GM03348 (cell line): ENCODE results near the gene AFAP1.

Source experiments
- DNase-seq: peaks from one replicate; pipeline ENCODE4 v3.0.0; 2012; ENCODE audit warnings: low spot score

The AFAP1 gene

DNA sequence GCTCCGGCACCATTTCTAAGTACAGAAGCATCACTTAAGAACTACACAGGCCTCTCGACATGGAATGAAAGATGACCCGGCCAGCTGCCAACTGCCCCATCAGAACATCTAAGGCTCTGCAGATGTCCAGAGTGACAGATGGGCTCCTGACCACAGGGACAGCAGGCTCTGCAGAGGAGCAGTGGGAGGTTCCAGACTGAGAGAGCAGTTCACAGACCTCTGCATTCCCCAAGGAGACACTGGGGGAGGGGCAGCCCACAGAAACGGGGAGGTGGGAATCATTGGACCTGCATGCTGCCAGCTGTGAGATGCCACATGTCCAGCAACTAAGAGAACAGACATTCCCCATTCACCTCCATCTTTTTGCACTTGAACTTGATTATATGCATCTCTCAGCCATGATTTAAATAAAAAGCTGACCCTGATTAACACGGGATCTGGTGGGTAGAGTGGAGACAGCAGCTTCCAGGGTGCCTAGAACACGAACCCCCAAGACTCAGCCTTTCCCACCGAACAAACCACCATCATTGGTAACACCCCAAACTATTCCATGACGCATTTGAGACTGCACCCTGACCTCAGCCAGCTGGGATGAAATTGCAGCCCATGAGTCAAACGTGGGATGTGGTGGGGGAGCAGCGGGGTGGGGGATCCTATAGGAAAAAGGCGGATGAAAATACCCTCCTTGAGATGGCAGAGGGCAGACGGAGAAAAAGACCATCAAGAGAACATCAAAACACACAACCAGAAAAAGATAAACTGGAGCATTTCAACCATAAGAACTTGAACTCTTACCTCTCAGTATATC, 47.2 kb downstream of the AFAP1 start:
- DNase-seq = no peak

DNA sequence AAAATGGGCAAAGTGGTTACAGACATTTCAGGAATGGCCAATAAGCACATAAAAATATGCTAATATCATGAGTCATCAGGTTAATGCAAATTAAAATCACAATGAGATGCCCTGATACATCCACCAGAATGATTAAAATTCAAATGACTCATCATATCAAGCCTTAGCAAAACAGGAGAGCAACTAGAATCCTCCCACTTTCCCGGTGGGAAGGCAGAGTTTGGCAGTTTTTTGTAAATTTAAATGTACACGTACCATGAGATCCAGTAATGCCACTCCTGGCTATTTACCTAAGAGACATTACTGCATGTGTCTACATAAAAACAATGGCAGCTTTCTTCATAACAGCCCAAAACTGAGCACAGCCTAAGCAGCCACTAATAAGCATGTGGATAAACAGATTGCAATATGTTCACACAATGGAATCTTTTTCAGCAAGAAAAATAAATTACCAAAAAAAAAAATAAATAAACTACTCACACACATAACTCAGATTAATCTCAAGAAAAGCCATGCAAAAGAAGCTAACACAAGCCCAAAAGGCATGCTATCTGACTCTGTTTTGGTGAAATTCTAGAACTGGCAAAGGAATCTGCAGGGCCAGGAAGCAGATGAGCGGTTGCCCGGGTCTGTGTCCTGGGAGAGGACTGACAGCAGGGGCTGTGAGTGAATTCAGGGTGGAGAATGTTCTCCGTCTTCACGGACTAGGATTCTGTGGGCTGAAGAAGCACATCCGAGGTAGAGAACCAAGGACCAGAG, 48.8 kb downstream of the AFAP1 start:
- DNase-seq = peak; percentile 72

GRCh38 chr4:7887436-7887835, 52.2 kb downstream of the AFAP1 start:
- no peak for DNase-seq

DNA sequence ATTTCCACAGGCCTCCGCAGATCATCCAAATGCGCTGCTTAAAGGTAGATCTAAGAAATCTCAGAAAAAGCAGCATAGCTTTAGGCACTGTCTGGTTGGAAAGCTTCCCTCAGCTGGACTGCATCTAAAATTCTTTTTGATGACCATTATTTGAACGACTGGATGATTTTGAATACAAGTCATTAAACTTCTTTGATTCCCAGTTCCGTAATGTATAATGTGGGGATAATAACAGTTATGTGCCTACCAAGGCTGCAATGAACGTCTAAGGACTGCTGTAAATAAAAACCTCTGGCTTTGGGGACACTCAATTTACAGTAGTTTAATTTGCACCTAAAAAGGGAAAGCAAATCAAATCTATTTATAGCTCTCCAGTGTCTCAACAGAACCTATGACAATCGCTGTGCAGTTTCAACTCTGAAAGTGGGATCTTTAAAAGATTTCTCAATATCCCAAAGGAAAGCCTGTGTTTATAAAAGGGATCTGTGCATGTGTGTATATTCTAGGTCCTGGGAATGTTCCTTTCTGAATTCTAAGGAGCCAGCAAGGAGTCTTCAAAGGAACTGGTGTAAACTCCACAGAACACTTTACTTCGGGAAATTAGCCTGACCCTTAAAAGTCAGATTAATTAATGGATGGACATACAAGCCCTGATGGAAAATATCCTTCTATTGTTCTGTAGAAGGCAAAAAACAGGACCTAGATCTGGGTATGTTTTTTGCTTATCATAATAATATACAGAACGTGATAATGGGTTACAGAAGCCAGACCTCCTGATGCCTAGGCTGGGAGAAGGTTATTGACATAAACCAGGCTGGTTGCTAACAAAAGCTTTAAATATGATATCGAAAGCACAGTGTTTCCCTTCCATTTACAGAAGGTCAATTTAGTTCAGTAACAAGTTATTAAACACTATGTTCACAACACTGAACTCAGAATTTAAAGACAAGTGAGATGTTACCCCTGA, 53.4 kb downstream of the AFAP1 start:
- no peak for DNase-seq

DNA sequence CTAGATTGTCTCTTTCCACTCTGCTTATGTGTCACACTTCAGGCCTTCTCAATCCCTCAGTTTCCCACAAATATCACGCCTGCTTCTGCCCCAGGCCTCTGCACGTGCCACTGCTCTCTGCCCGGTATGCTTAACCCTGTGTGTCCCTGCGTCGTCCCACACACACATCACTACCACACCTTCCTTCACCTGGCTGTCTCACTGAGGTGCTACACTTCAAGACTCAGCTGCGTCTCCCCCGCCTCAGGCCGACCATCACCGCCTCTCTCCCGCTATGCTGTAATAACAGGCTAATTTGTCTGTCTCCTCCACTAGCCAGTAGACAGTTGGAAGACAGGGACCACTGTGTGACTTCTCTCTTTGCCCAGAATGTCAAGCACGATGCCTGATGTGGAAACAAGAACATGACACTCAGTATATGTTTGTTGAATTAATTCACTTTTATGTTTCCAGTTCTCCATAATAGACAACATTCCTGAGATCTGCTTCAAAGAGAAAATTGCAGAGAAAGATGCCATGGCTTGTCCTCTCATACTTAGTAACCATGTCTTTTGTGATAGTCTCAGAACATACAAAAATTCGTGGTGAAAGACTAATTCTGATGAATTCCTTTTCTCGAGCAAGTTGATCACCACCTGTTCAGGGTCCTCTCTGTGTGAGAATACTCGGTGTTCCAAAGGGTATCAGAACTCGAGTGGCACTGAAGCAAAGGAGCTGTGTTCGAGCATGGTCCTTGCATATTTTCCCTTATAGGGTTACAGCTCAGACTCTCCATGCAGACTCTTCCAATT, 54.2 kb downstream of the AFAP1 start:
- DNase-seq = no peak

GRCh38 chr4:7880683-7881082, 59.0 kb downstream of the AFAP1 start:
- DNase-seq = no peak

DNA sequence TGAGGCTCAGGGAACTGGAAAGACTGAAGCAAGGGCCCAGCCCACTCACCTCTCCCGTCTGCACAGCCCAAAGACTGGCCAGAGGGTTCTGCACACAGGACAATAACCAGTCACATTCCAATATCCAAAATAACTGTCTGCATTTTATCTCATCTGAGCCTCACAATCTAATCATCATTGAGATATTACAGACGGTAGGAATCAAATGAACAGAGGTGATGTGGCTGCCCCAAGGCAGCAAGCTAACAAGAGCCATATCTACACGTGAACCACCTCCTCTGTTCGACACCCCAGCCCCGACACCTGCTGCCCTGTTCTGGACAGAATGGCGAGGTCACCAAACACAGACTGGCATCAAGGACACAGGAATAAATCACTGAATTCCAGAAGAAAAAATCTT, 60.5 kb downstream of the AFAP1 start:
- DNase-seq = no peak

- no peak for DNase-seq
Measured at GRCh38 chr4:7878323-7878722, 61.3 kb downstream of the AFAP1 start.

- no peak for DNase-seq
Measured at GRCh38 chr4:7877176-7877575, 62.5 kb downstream of the AFAP1 start.

DNA sequence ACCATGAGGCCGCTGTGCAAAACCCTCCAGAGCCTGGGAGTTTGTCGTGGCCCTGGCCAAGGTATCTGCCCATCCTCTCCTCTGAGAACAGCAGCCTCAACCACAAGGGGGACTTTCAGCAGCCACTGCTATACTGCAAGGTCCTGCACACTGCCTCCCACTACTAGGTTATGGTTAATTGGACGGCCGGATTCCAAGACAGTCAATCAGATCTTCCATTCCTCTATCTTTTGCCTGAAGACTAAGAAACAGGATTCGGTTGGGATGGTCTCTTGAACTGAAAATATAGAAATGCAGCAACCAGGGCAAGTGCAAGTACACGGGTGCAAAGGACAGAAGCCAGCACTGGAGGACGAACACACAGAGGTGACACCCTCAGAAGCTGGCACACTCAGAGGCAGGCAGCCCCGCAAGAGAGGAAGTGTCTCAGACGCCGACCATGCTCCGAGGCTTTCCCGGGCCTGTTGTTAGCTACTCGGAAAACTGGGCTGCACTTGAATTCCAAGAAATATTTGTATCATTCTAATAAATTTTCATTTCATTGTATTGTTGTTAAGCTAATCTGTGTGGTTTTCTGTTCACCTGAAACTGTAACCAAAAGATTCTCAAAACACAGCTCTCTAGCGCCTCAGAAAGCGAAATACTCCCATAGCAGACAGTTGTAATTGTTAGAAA, 63.3 kb downstream of the AFAP1 start:
- peak; percentile 60 for DNase-seq

DNA sequence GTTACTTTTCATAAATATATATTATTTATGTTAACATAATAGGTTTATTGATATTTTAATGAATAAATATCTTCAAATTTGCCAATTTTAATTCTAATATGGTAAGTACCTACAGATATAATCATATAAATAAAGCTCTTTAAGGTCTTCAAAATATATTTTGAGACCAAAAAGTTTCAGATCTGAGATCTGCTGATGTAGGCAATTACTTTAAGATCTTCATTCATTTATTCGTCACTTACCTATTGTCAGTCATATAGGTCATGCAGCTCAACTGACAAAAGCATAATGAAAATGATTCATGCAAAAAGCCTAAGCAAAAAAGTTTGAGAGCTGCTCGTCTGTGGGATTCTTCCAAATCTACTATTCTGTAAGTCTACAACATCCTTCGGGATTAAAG, 64.8 kb downstream of the AFAP1 start:
- no peak for DNase-seq

DNA sequence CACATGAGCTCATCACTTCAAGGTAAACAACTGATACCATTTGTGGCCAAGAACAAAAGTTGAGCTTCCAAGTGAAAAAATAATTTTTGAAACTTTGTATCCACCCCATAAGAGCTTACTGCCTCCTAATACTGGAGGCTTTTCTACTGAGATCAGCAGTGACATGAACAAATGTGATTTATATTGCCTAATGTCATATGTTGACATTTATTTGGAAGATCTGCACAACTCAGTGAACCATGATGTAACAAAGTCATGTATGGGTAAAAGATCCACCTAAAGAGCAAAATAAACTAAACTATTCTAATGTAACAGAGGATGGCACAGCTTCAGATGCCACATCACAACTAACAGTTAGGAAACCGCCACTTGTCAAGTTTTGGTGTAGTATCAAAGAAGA, 65.8 kb downstream of the AFAP1 start:
- no peak for DNase-seq

- DNase-seq = peak; percentile 74
Measured at GRCh38 chr4:7872264-7872771, 67.3 kb downstream of the AFAP1 start.

GRCh38 chr4:7871356-7871755, 68.3 kb downstream of the AFAP1 start:
- no peak for DNase-seq

DNA sequence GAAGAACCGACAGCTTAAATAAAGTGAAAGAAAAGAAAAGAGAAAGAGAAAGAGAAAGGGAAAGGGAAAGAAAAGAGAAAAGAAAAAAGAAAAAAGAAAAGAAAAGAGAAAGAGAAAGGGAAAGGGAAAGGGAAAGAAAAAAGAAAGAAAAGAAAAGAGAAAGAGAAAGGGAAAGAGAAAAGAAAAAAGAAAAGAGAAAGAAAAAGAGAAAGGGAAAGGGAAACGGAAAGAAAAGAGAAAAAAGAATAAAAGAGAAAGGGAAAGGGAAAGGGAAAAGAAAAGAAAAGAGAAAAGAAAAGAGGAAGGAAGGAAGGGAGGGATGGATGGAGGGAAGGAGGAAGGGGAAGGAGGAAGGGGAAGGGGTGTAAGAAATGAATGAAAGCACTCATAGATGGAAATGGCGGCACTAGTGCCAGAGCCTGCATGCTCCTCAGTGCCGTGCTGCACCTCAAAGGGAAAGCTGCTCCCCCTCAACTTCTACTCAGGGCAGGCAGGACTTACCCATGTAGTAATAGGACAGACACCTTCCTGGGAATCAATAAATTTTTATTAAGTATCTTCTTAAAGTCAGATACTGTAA, 70.7 kb downstream of the AFAP1 start:
- no peak for DNase-seq

- no peak for DNase-seq
Measured at GRCh38 chr4:7868436-7868775, 71.3 kb downstream of the AFAP1 start.

DNA sequence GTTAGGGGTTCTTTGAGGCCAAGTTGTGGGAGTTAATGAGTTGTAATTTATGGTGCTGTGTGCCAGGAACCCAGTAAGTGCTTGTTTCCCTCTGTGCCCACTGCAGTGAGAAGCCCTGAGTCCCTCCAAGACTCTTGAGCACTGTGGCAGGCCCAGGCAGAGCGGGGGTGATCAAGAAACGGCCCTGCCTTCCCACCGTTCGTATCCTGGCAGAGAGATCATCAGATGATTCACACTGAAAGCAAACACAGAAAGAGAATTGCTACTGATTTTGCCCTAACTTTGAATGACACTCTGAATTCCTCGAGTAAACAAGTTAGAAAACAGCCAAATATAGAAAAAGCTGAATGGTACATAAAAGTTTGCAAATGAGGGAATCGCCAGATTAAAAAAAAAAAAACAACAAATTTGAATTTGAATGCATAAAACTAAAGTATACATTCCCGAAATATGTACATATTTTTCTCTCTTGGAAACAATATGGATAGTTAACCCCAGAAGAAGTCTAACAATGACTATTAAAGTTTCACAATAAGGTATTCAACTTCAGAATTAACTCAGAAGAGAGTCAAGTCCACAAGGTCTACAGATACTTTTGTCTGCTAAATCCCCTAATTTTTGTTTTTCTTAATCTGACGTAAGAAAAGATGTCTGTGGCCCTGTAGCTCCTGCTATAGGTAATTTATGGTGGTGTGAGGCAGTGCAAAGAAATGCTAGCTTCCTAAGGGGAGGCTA, 71.8 kb downstream of the AFAP1 start:
- peak; percentile 42 for DNase-seq

- no peak for DNase-seq
Measured at GRCh38 chr4:7867191-7867590, 72.5 kb downstream of the AFAP1 start.

GRCh38 chr4:7865533-7865932, 74.1 kb downstream of the AFAP1 start:
- DNase-seq = no peak

GRCh38 chr4:7864685-7865084, 75.0 kb downstream of the AFAP1 start:
- no peak for DNase-seq
